H1 (cell line): Measurements from ENCODE around the gene GSDMA. TPM values are rescaled to one million over a fixed set of nuclear protein-coding genes. Genes with fewer than 3 reads are reported as not detected.

Experiments
- CREB1 ChIP-seq: IDR thresholded peaks from 2 replicates; pipeline ENCODE4 v1.6.1; 2012; ENCODE audit warnings: inconsistent platforms
- POLR2A ChIP-seq, 2 experiments: IDR thresholded peaks; 1 replicate in 1 of 2; 2 replicates in 1 of 2; pipeline ENCODE4 v1.6.1; 2011; ENCODE audit warnings: low read depth in 2 of 2, low read length in 2 of 2, mild to moderate bottlenecking in 2 of 2; ENCODE audit errors: control extremely low read depth in 1 of 2
- RAD21 ChIP-seq, 2 experiments: IDR thresholded peaks in 1 of 2; conservative IDR thresholded peaks in 1 of 2; 2 replicates each; pipeline ENCODE4 v1.6.1; 2011; ENCODE audit warnings: low read depth in 2 of 2, low read length in 2 of 2, improper control_type of control experiment in 1 of 2, inconsistent platforms in 1 of 2, mild to moderate bottlenecking in 1 of 2, moderate library complexity in 1 of 2
- RFX5 ChIP-seq: IDR thresholded peaks from 2 replicates; pipeline ENCODE4 v1.6.1; 2011; ENCODE audit warnings: low read depth, low read length, improper control_type of control experiment, borderline replicate concordance
- RNF2 ChIP-seq: fragments of 200-900, 300-1000 bp; sonication (generic); IDR thresholded peaks from 2 replicates; pipeline ENCODE4 v1.7.1; 2016; ENCODE audit warnings: borderline replicate concordance, low read depth, mild to moderate bottlenecking, antibody characterized with exemption, low read length; ENCODE audit not compliant: poor library complexity, severe bottlenecking; ENCODE audit errors: missing control alignments
- SP1 ChIP-seq: IDR thresholded peaks from 2 replicates; pipeline ENCODE4 v1.6.1; 2011; ENCODE audit warnings: low read depth, low read length
- SP4 ChIP-seq: IDR thresholded peaks from 2 replicates; pipeline ENCODE4 v1.6.1; 2012; ENCODE audit warnings: low read length, inconsistent platforms
- USF2 ChIP-seq: IDR thresholded peaks from 2 replicates; pipeline ENCODE4 v1.6.1; 2011; ENCODE audit warnings: low read length, improper control_type of control experiment
- ZNF274 ChIP-seq: IDR thresholded peaks from 2 replicates; pipeline ENCODE4 v1.7.0; 2012; ENCODE audit warnings: low read length, borderline replicate concordance; ENCODE audit errors: extremely low read depth
- polyA plus RNA-seq, 7 experiments: library from polyadenylated mRNA; depleted of rRNA in 3 of 7; stranded (reverse) in 5 of 7; unstranded in 2 of 7; fragments of >200 nt in 5 of 7; fragments of 200-250 nt in 2 of 7; gene quantifications; 1 replicate in 5 of 7; 2 replicates in 1 of 7; 4 replicates in 1 of 7; pipeline versions ENCODE4 v1.2.1 to v1.2.3, GENCODE V29; 2011 to 2013; ENCODE audit warnings: missing spikeins in 2 of 7, mixed read lengths in 2 of 7
- total RNA-seq: library from RNA; stranded (reverse); fragmentation: NEBNext Ultra II Directional; extraction: Animal tissue kit (Norgen Biotek cat#: 25700); gene quantifications from 2 replicates; pipeline ENCODE4 v1.2.1, GENCODE V29; 2021

GSDMA gene
- total and polyA plus RNA-seq, 2 of the 8 experiments (the other 6 are each of a cell fraction or from before 2014, with no cell fraction given) = 0.03 TPM; not detected in 1

- TF ChIP-seq RAD21 (IDR thresholded peaks at IDR 0.05 in 1 of 2, conservative IDR thresholded peaks at IDR 0.05 in 1 of 2; ENCODE audit: low read depth in 2 of 2, low read length in 2 of 2) (no peak), ZNF274 (no peak), CREB1 (no peak), RNF2 (no peak), POLR2A (IDR thresholded peaks at IDR 0.05; ENCODE audit: control extremely low read depth in 1 of 2, low read depth in 2 of 2, low read length in 2 of 2) (no peak), USF2 (no peak), SP1 (no peak), SP4 (no peak), RFX5 (no peak)
Measured at GRCh38 chr17:40015005-40015997, 52.5 kb downstream of the GSDMA start, which contains the start of gene CSF3 (continued).
